Fibroblast of pulmonary artery (primary cell): Measurements from ENCODE around the gene OSBPL8.

Source experiments
- DNase-seq: peaks from one replicate; pipeline ENCODE4 v3.0.0-alpha.2; 2010; ENCODE audit warnings: low read depth
- H3K4me3 ChIP-seq: replicated peaks from 2 replicates; pipeline ENCODE4 v1.5.1; 2011; ENCODE audit warnings: low read depth, mild to moderate bottlenecking, control low read depth, low read length, moderate library complexity
- CTCF ChIP-seq: IDR thresholded peaks from 2 replicates; pipeline ENCODE4 v1.5.1; 2011; ENCODE audit warnings: mild to moderate bottlenecking, control low read depth, low read length, inconsistent platforms; ENCODE audit errors: missing control alignments

OSBPL8 gene

GRCh38 chr12:76417116-76417515, 142.5 kb downstream of the OSBPL8 start:
- no peak overlapping the region for H3K4me3 ChIP-seq
- no peak for TF ChIP-seq CTCF
- no peak for DNase-seq

GRCh38 chr12:76413121-76413520, 146.4 kb downstream of the OSBPL8 start:
- DNase-seq, result no peak
- no peak for TF ChIP-seq CTCF

GRCh38 chr12:76410781-76411180, 148.8 kb downstream of the OSBPL8 start:
- no peak for TF ChIP-seq CTCF
- H3K4me3 ChIP-seq, result no peak overlapping the region
- DNase-seq, result no peak

More at GRCh38 chr12:76413121-76413520, 146.4 kb downstream of the OSBPL8 start:
- no peak overlapping the region for H3K4me3 ChIP-seq

GRCh38 chr12:76410371-76410770, 149.2 kb downstream of the OSBPL8 start:
- no peak for DNase-seq
- no peak for TF ChIP-seq CTCF
- no peak overlapping the region for H3K4me3 ChIP-seq

- DNase-seq, result no peak
Measured at GRCh38 chr12:76409074-76409473, 150.5 kb downstream of the OSBPL8 start.

GRCh38 chr12:76407710-76408109, 151.9 kb downstream of the OSBPL8 start:
- H3K4me3 ChIP-seq, result no peak overlapping the region
- TF ChIP-seq CTCF, result no peak
- DNase-seq, result no peak

More at GRCh38 chr12:76409074-76409473, 150.5 kb downstream of the OSBPL8 start:
- TF ChIP-seq CTCF, result no peak
- H3K4me3 ChIP-seq, result no peak overlapping the region

GRCh38 chr12:76402259-76402658, 157.3 kb downstream of the OSBPL8 start:
- no peak for DNase-seq
- TF ChIP-seq CTCF, result no peak
- no peak overlapping the region for H3K4me3 ChIP-seq
